Caco-2 (cell line): ENCODE results near the gene GEMIN4. TPM values are rescaled to one million over a fixed set of nuclear protein-coding genes. Genes with fewer than 3 reads are reported as not detected.

Experiments
- total RNA-seq: library from RNA; stranded (reverse); gene quantifications from 2 replicates; pipeline ENCODE4 v1.2.3, GENCODE V29; 2022

The GEMIN4 gene
- total RNA-seq, 1 experiment from 2014 or later: 19.1 TPM

Other genes starting within 250 kb of the GEMIN4 start
- 37.1 and 41.3 TPM in 2 replicates for gene VPS53, start 37.4 kb downstream of the GEMIN4 start, total RNA-seq
- gene TLCD3A, start 19.7 kb downstream of the GEMIN4 start, total RNA-seq: 13.4 and 14.7 TPM in 2 replicates
- 69.7 and 74.0 TPM in 2 replicates for gene GLOD4, start 30.0 kb upstream of the GEMIN4 start, total RNA-seq
- 11.0 and 14.1 TPM in 2 replicates for gene MRM3, start 30.1 kb upstream of the GEMIN4 start, total RNA-seq
- gene NXN, start 227.5 kb upstream of the GEMIN4 start, total RNA-seq: 68.4 and 76.7 TPM in 2 replicates
- 20.1 and 20.6 TPM in 2 replicates for gene TIMM22, start 244.9 kb upstream of the GEMIN4 start, total RNA-seq